GM12878 (cell line): ENCODE data around the gene DUOX1.

Experiments
- CBX5 ChIP-seq: sonication (generic); IDR thresholded peaks from 2 replicates; pipeline ENCODE4 v1.6.1; 2016; ENCODE audit warnings: low read depth, moderate library complexity, mild to moderate bottlenecking, inconsistent platforms
- CHD2 ChIP-seq: IDR thresholded peaks from 2 replicates; pipeline ENCODE4 v1.6.1; 2011; ENCODE audit warnings: low read depth, low read length, improper control_type of control experiment, borderline replicate concordance
- CTCF ChIP-seq, 3 experiments: IDR thresholded peaks in 2 of 3; conservative IDR thresholded peaks in 1 of 3; 2 replicates each; pipeline ENCODE4 v1.5.1; 2011; ENCODE audit warnings: low read depth in 3 of 3, low read length in 3 of 3, mild to moderate bottlenecking in 3 of 3, control low read depth in 2 of 3, moderate library complexity in 2 of 3, inconsistent platforms in 1 of 3, mixed read lengths in 1 of 3; ENCODE audit not compliant: control insufficient read depth in 2 of 3, insufficient read depth in 1 of 3; ENCODE audit errors: extremely low read depth in 1 of 3
- EGR1 ChIP-seq, 2 experiments: IDR thresholded peaks; 1 replicate in 1 of 2; 2 replicates in 1 of 2; pipeline ENCODE4 v1.6.1; 2011 to 2012; ENCODE audit warnings: low read depth in 2 of 2, low read length in 2 of 2, borderline replicate concordance in 1 of 2, mild to moderate bottlenecking in 1 of 2, moderate library complexity in 1 of 2
- PRDM15 ChIP-seq: fragments of 450-650 bp; formaldehyde crosslinking; IDR thresholded peaks from 2 replicates; pipeline ENCODE4 v1.4.0; 2020; ENCODE audit warnings: mild to moderate bottlenecking, moderate library complexity
- RFX5 ChIP-seq: IDR thresholded peaks from 2 replicates; pipeline ENCODE4 v1.6.1; 2011; ENCODE audit warnings: low read depth, low read length, improper control_type of control experiment
- SIN3A ChIP-seq: IDR thresholded peaks from 2 replicates; pipeline ENCODE4 v1.6.1; 2012; ENCODE audit warnings: low read depth, low read length, improper control_type of control experiment
- SMAD1 ChIP-seq: fragments of 450-650 bp; IDR thresholded peaks from 2 replicates; pipeline ENCODE4 v1.6.1; 2018; ENCODE audit warnings: mild to moderate bottlenecking, low read depth; ENCODE audit not compliant: partially characterized antibody
- ZZZ3 ChIP-seq: IDR thresholded peaks from 2 replicates; pipeline ENCODE4 v1.6.1; 2011; ENCODE audit warnings: low read depth; ENCODE audit not compliant: control insufficient read depth, insufficient read length
- TF ChIP-seq, protein P1 (sequence below): IDR thresholded peaks from 2 replicates; pipeline ENCODE4 v1.6.1; 2011; ENCODE audit warnings: borderline replicate concordance, low read depth, mild to moderate bottlenecking, moderate library complexity, mixed read lengths, low read length; ENCODE audit not compliant: insufficient read depth; ENCODE audit errors: extremely low read length

DNA sequence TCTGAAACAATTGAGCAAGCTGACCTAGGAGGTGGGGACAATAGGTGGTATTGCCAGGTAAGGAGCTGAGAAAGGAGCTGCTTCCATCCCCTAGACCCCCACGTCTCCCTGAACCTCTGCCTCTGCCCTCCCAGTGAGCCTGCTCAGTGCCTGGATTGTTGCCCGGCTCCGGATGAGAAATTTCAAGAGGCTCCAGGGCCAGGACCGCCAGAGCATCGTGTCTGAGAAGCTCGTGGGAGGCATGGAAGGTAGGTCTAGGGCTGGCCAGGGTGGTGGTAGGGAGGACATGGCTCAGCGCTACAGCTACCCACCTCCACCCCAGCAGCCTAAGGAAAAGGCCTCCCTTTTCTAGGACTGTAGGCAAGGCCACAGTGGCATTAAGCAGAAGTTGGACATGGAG, 13.3 kb downstream of the DUOX1 start:
- no peak for TF ChIP-seq CTCF (IDR thresholded peaks at IDR 0.05 in 2 of 3, conservative IDR thresholded peaks at IDR 0.05 in 1 of 3; ENCODE audit: control insufficient read depth in 2 of 3, extremely low read depth in 1 of 3, insufficient read depth in 1 of 3, low read depth in 3 of 3, low read length in 3 of 3)
- TF ChIP-seq SIN3A = no peak
- TF ChIP-seq ZZZ3 = no peak
- no peak for TF ChIP-seq EGR1 (IDR thresholded peaks at IDR 0.05; ENCODE audit: borderline replicate concordance in 1 of 2, low read depth in 2 of 2, low read length in 2 of 2)
- TF ChIP-seq SMAD1 = no peak
- no peak for TF ChIP-seq CHD2
- TF ChIP-seq, protein P1, sequence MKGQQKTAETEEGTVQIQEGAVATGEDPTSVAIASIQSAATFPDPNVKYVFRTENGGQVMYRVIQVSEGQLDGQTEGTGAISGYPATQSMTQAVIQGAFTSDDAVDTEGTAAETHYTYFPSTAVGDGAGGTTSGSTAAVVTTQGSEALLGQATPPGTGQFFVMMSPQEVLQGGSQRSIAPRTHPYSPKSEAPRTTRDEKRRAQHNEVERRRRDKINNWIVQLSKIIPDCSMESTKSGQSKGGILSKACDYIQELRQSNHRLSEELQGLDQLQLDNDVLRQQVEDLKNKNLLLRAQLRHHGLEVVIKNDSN = no peak
- no peak for TF ChIP-seq RFX5
- no peak for TF ChIP-seq PRDM15 (CRISPR knock-in tag)
- no peak for TF ChIP-seq CBX5
